UCSD-AML1 (cell line): ENCODE measurements around the gene STK35.

Source experiments
- DNase-seq: peaks from one replicate; lab custom pipeline; 2025; ENCODE audit not compliant: unreplicated experiment; lab: John Stamatoyannopoulos, UW

The STK35 gene

DNA sequence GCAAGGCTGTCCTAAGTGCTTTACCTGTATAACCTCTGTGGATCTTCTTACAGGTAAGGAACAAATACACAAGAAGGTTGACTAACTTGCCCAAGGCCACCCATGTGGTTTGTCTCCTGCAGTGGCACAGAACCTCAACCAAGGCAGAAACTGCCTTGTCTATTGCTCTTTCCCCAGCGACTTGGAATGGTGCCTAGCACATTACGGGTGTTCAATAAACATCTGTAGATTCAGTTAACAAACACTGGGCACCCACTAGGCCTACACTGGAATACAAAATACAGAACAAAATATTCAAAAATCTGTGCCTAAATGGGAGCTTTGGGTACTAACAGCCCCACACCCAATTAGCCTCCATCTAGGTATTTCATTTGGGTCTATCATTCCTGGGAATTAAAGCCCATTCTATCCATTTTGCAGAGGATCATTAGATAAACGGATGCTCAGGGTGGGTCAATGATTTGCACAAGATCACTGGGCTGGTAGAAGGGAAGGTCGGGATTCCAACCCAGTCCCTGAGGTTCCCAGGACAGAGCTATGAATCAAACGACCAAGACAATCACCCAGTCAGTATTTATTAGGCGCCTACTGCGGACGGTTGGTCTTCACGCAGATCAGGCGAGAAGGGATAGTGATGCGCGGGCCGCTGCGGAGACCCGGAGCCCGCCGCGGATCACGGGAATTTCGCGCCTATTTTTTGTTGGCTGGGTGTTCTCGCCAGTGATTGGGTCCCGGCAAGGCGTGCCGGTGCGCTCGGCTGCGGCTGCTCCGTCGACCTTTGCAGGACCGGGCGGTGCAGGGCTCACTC is at the start of gene STK35:
Gene STK35 (plus strand): TSS at position 771 of the 808 bp plus-strand sequence. CDS start 55 bp downstream, outside the sequence.
- no peak for DNase-seq

DNA sequence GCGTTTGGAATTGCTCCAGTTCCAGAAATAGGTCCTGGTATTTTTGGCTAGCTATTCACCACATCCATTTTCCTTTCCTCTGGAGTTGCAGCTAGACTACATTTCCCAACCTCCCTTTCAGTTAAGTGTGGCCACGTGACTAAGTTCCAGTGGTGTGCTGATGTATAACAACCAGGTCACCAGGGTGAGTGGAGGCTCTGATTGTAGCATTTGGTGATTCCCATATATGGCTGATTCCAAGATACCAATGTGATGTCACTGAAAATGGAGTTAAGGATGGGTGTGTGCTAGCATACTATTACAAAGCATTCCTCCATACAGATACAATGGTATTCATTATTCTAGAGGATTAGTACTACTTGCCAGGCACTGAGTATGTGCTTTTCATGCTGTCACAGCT is 49.7 kb upstream of the STK35 start:
- DNase-seq: no peak

DNA sequence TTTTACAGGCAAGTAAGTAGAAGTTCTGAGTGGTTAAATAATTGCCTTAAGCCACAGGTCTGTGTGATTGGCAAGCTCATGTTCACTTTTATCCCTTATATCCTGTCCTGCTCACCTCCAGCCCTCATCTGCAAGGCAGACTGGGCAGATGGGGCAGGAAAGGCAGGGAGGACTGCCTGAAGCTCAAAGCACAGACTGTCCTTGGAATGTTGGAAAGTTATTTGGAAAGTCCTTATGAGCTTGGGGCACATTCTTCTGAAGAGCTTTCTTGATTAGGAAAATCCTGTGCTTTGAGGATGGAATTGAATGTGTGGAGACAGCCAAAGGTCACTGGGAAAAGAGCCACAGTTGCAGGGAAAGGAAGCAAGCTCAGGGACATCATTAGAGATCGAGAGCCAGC is 48.9 kb upstream of the STK35 start:
- DNase-seq: no peak

DNA sequence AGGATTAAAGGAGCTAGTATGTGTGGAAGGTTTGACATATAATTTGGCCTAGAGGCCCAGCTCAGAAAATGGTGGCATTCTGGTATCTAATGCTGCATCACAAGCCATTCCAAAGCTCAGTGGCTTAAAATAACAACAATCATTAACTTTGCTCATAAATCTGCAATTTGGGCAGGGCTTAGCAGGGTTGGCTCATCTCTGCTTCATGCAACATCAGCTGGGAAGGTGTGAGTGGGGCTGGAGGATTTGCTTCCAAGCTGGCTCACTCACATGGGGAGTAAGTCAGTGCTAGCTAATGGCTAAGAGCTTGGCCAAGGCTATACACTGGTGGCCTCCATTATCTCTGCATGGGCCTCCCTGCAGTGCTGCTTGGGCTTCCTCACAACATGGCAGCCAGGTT is 48.0 kb upstream of the STK35 start:
- no peak for DNase-seq

DNA sequence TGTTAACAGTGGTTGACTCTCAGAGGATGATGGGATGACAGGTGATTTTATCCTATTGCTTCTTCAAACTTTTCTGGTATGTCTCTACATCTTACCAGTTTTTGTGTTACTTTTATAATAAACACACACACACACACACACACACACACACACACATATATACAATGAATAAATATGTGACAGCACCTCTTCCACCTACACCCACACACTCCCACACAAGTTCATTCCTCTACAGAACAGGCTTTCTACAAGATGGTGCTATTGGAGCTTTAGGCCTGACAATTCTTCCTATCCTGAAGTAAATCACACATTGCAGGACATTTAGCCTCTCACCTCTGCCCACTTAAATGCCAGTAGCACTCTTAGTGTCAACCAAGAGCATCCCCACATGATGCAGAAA is 46.7 kb upstream of the STK35 start:
- DNase-seq: no peak

GRCh38 chr20:2059411-2059810 is 42.2 kb upstream of the STK35 start:
- no peak for DNase-seq

DNA sequence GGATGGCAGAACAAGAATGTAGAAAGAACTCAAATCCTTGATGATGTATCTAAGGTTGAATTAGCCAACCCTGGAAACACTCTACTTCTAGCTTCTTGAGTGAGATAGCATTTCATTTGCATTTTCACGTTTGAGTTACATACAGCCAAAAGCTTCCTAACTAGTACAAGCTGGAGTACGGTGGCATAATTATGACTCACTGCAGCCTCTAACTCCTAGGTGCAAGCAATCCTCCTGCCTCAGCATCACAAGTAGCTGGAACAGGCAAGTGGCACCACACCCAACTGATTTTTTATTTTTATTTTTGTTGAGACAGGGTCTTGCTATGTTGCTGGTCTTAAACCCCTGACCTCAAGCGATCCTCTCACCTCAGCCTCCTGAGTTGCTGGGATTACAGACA is 36.5 kb upstream of the STK35 start:
- no peak for DNase-seq

- no peak for DNase-seq
Observed at GRCh38 chr20:2066461-2067122, 35.0 kb upstream of the STK35 start.

DNA sequence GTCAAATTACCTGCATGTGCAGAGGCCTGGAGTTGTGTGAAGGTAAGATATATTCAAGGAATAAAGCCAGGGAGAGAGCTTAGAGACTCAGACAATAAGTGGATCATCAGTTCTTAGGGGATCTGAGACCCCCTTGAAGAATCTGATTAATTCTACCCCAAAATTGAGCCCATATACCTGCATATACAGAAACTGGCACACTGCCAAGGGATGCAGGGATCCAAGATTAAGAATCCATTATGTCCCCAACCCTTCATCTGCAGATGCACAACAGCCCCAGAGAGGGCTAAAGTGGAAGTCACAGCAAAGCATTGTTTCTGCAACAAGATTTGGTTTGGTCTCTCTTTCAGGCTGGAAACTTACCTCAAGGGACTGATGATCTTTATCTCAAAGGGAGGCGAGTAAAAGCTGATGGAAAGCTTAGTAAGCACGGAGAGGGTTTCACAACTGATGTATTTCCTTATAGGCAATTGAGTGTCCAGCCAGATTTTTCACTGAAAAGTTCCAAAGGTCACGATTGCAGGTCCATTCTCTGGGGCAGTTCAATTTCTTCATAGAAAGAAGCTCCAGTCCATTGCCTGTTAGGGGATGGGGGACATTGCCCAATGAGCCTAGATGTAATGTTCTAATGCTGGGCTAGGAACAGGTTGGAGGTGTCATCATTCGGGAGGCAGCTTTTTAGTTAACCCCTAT is 20.9 kb upstream of the STK35 start:
- no peak for DNase-seq

GRCh38 chr20:2084703-2085102 is 16.9 kb upstream of the STK35 start:
- no peak for DNase-seq

- no peak for DNase-seq
Observed at GRCh38 chr20:2086177-2086979, 15.2 kb upstream of the STK35 start.

- DNase-seq: no peak
Observed at GRCh38 chr20:2086980-2087377, 14.6 kb upstream of the STK35 start.

- no peak for DNase-seq
Observed at GRCh38 chr20:2088891-2089290, 12.7 kb upstream of the STK35 start.

- DNase-seq: no peak
Observed at GRCh38 chr20:2089447-2089846, 12.2 kb upstream of the STK35 start.

DNA sequence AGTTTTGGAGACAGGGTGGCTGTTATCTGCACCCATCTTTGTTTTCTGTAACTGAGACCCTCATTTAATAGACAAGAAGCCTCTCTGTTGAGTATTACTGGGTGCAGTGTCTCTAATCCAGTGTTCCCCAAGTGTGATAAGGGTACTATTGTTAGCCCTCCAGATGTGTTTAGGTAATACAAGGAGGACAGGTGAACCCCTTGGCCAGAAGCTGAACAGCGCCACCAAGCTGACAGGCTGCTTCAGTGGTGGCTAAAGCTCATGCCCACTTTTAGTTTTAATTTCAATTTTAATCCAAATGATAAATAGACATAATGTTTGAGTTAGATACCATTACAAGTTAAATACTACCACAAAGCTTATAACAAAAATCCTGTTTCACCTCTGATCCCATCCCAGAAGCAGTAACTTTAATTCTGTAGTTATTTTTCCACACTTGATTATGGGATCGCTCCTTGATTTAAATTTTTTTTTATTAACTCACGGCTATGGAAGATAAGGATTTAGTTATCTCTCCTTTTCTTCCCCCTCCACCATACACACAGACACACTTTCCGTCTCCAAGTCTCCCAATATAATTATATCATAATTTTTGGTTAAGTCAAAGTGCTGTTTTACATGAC is 8.4 kb upstream of the STK35 start:
- no peak for DNase-seq

- no peak for DNase-seq
Observed at GRCh38 chr20:2093883-2094282, 7.7 kb upstream of the STK35 start.

DNA sequence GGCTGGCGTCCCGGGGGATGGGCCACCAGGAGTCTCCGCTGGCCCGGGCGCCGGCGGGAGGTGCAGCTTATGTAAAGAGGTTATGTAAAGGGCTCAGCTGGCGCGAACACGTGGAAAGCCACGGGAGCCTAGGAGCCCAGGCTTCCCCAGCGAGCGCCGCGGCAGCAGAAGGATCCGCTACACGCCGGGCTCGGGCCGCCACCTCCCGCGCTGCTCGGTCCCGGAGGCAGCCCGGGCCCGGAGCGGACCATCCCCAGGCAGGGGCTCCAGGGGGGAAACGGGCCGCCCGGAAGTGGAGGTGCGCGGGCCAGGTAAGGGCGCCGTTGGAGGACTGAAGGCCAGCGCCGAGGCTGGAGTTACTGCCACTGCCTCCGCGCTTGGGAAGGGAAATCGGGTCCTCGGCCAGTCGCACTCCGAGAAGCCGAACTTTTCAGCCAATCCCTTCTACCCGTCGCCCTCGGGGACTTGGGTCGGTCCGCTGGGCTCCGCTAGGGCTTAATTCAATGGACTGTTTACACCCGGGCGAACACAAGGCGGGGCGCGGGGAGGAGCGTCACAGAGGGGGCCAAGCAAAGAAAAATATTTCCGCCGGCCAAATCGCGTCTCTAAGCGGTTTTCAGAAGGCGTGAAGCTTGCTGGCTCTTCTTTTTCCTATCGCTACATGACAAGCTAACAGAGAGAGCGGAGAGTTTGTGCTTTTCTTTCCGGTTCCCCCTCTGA is 398 bp downstream of the STK35 start:
- DNase-seq: peak; percentile 92

DNA sequence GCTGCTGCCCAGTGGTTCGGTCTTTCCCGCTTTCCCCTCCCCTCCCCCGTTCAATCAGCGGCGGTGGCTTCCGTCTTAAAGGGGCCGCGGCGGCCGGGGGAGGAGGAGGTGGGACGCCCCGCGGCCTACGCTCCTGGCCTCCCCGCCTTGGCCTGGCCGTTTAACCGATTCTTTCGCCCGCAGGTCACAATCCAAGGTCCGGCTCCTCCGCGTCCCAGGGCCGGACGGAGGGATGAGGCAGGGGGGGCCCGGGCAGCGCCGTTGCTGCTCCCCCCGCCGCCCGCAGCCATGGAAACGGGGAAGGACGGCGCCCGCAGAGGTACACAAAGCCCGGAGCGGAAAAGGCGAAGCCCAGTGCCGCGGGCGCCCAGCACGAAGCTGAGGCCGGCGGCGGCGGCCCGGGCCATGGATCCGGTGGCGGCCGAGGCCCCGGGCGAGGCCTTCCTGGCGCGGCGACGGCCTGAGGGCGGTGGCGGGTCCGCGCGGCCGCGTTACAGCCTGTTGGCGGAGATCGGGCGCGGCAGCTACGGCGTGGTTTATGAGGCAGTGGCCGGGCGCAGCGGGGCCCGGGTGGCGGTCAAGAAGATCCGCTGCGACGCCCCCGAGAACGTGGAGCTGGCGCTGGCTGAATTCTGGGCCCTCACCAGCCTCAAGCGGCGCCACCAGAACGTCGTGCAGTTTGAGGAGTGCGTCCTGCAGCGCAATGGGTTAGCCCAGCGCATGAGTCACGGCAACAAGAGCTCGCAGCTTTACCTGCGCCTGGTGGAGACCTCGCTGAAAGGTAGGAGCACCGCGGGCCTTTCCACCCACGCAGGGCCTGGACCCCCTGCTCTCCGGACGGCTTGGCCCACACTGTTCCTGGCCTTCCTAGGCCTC is 1.2 kb downstream of the STK35 start:
- peak; percentile 92 for DNase-seq

- no peak for DNase-seq
Observed at GRCh38 chr20:2103461-2104153, 2.0 kb downstream of the STK35 start.
